Loucy (cell line): ENCODE measurements around the gene DDX60.

ENCODE experiments used
- H2AFZ ChIP-seq: fragments of 200-600 bp; sonication (generic); 2 replicates; pipeline ENCODE4 v1.6.0; 2016; ENCODE audit warnings: antibody characterized with exemption, mild to moderate bottlenecking, low read length, moderate library complexity
- H3F3A ChIP-seq: fragments of 200-600 bp; 2 replicates; pipeline ENCODE4 v1.6.0; 2016; ENCODE audit warnings: antibody characterized with exemption, low read depth, mild to moderate bottlenecking
- H3K27me3 ChIP-seq: fragments of 200-600 bp; sonication (generic); 2 replicates; pipeline ENCODE4 v1.6.1; 2014; ENCODE audit warnings: low read length, mild to moderate bottlenecking; ENCODE audit not compliant: insufficient read depth, poor library complexity, severe bottlenecking
- H3K36me3 ChIP-seq: fragments of 200-600 bp; sonication (generic); 2 replicates; pipeline ENCODE4 v1.6.1; 2016; ENCODE audit warnings: low read length; ENCODE audit not compliant: insufficient read depth
- H3K4me1 ChIP-seq: fragments of 200-600 bp; sonication (generic); 2 replicates; pipeline ENCODE4 v1.5.1; 2014; ENCODE audit warnings: low read length, mild to moderate bottlenecking; ENCODE audit not compliant: insufficient read depth, poor library complexity, severe bottlenecking
- H3K4me2 ChIP-seq: fragments of 200-600 bp; sonication (generic); 2 replicates; pipeline ENCODE4 v1.6.0; 2014; ENCODE audit warnings: antibody characterized with exemption, low read length, low read depth, mild to moderate bottlenecking; ENCODE audit not compliant: poor library complexity, severe bottlenecking
- H3K4me3 ChIP-seq: fragments of 200-600 bp; sonication (generic); 2 replicates; pipeline ENCODE4 v1.5.1; 2014; ENCODE audit warnings: low read length, mild to moderate bottlenecking, mixed read lengths; ENCODE audit not compliant: poor library complexity, severe bottlenecking
- H3K79me2 ChIP-seq: fragments of 200-600 bp; sonication (generic); 2 replicates; pipeline ENCODE4 v1.6.1; 2014; ENCODE audit warnings: low read length; ENCODE audit not compliant: insufficient read depth
- H3K9ac ChIP-seq: fragments of 200-600 bp; sonication (generic); 2 replicates; pipeline ENCODE4 v1.6.0; 2014; ENCODE audit warnings: mild to moderate bottlenecking, low read depth, low read length, moderate library complexity; ENCODE audit not compliant: poor library complexity, severe bottlenecking
- H3K9me2 ChIP-seq: fragments of 200-600 bp; sonication (generic); replicated peaks from 2 replicates; pipeline ENCODE4 v1.6.1; 2016; ENCODE audit warnings: low read depth, low read length, mixed read lengths
- H3K9me3 ChIP-seq: fragments of 200-600 bp; sonication (generic); 2 replicates; pipeline ENCODE4 v1.6.1; 2014; ENCODE audit warnings: mild to moderate bottlenecking, antibody characterized with exemption, low read length, low read depth; ENCODE audit not compliant: insufficient read depth
- H4K20me1 ChIP-seq: fragments of 200-600 bp; sonication (generic); 2 replicates; pipeline ENCODE4 v1.6.0; 2014; ENCODE audit warnings: antibody characterized with exemption, low read length, mild to moderate bottlenecking; ENCODE audit not compliant: insufficient read depth, poor library complexity, severe bottlenecking
- EZH2phosphoT487 ChIP-seq: fragments of 200-600 bp; IDR thresholded peaks from 2 replicates; pipeline ENCODE4 v1.6.1; 2018; ENCODE audit warnings: antibody characterized with exemption, mild to moderate bottlenecking, moderate library complexity, borderline replicate concordance
- TF ChIP-seq, protein P1 (sequence below): fragments of 200-600 bp; sonication (generic); conservative IDR thresholded peaks from 2 replicates; pipeline ENCODE4 v1.5.1; 2014; ENCODE audit warnings: mild to moderate bottlenecking, antibody characterized with exemption, low read length

DDX60 gene

DNA sequence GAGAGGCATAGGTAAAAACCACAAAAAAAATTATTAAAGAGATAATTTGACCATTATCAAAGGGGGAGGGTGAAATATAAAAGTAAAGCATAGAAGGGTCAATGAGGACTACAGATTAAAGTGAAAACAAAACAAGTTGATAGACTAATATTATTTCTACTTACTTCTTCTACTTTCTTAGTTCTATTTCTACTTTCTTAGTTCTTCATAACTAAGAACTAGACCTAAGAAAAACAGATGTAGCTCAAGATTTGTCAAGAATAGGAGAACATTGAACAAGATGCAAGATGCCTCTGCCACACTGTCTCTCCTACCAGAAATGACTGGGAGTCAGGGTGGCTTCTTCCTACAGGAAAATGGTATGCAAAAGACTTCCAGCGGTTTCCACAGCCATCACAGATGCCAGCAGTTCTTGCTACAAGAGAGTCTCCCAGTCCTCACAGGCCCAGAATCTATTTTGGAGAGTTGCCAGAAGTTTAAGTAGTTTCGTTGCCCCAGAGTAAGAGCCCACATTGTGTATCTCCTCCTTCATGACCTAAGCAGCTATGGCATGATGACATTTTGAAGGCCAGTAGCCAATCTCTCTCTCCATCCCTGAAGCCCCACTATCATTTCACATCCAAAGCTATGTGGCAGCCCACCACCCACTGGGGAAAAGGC, 42.9 kb upstream of the DDX60 start:
- no peak overlapping the region for H3K9ac ChIP-seq
- no peak overlapping the region for H3K4me2 ChIP-seq
- TF ChIP-seq EZH2phosphoT487, result no peak
- TF ChIP-seq, protein P1, sequence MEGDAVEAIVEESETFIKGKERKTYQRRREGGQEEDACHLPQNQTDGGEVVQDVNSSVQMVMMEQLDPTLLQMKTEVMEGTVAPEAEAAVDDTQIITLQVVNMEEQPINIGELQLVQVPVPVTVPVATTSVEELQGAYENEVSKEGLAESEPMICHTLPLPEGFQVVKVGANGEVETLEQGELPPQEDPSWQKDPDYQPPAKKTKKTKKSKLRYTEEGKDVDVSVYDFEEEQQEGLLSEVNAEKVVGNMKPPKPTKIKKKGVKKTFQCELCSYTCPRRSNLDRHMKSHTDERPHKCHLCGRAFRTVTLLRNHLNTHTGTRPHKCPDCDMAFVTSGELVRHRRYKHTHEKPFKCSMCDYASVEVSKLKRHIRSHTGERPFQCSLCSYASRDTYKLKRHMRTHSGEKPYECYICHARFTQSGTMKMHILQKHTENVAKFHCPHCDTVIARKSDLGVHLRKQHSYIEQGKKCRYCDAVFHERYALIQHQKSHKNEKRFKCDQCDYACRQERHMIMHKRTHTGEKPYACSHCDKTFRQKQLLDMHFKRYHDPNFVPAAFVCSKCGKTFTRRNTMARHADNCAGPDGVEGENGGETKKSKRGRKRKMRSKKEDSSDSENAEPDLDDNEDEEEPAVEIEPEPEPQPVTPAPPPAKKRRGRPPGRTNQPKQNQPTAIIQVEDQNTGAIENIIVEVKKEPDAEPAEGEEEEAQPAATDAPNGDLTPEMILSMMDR, result no peak
- no peak overlapping the region for H3K4me3 ChIP-seq
- no peaks in the 10 kb centered on the region for H3F3A ChIP-seq
- no peaks in the 10 kb centered on the region for H3K79me2 ChIP-seq
- H4K20me1 ChIP-seq, result no peaks in the 10 kb centered on the region
- no peaks in the 10 kb centered on the region for H3K9me2 ChIP-seq
- H3K9me3 ChIP-seq, result no peaks in the 10 kb centered on the region
- H3K4me1 ChIP-seq, result no peaks in the 10 kb centered on the region
- no peak overlapping the region for H2AFZ ChIP-seq
- no peaks in the 10 kb centered on the region for H3K27me3 ChIP-seq
- no peaks in the 10 kb centered on the region for H3K36me3 ChIP-seq

DNA sequence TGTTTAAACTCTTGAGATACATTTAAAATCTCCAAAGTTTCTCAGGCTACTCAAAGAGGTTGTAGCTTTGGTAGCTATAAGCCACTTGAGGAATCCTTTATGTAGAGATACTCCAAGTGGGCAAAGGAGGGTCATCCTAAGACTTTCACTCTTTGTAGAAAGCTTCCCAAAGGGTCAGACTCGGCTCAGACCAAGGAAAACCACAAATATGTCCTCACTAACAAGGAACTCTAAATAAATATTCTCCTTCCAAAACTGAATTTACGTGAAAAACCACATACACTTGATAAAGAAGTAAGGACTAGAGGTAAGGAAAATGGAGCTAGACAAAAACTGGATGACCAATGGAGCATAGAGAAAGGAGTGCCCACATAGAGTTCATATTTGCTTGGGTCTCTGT, 41.7 kb upstream of the DDX60 start:
- no peaks in the 10 kb centered on the region for H3K79me2 ChIP-seq
- no peaks in the 10 kb centered on the region for H3K4me1 ChIP-seq
- no peaks in the 10 kb centered on the region for H3F3A ChIP-seq
- no peaks in the 10 kb centered on the region for H4K20me1 ChIP-seq
- TF ChIP-seq, protein P1, result no peak
- TF ChIP-seq EZH2phosphoT487, result no peak
- H3K9me3 ChIP-seq, result no peaks in the 10 kb centered on the region
- no peak overlapping the region for H3K4me2 ChIP-seq
- no peaks in the 10 kb centered on the region for H3K27me3 ChIP-seq
- H3K9ac ChIP-seq, result no peak overlapping the region
- H3K9me2 ChIP-seq, result no peaks in the 10 kb centered on the region
- no peak overlapping the region for H2AFZ ChIP-seq
- H3K4me3 ChIP-seq, result no peak overlapping the region
- no peaks in the 10 kb centered on the region for H3K36me3 ChIP-seq

DNA sequence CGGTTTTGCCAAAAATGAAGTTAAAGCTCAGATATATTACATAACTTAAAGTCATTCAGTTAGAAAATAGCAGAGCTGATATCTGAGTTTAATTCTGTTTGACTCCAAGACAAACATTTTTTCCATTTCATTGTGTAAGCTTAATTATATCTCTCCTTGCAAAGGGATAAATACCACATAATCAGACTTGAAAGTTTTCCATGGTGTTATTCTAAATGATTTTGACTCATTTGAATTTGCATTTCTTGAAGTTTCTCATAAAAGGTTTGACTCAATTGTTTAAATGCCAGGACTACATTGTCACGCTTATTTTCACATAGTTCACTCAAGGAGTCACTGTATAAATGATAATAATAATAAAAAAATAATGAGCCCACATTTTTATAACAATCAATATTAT, 39.4 kb upstream of the DDX60 start:
- Histone ChIP-seq H3F3A (no peaks in the 10 kb centered on the region), H3K36me3 (no peaks in the 10 kb centered on the region)

More for the DNA sequence above, 39.4 kb upstream of the DDX60 start:
- no peaks in the 10 kb centered on the region for H3K79me2 ChIP-seq
- no peaks in the 10 kb centered on the region for H3K9me2 ChIP-seq
- no peaks in the 10 kb centered on the region for H3K27me3 ChIP-seq
- no peak overlapping the region for H3K4me2 ChIP-seq
- H3K4me3 ChIP-seq, result no peak overlapping the region
- TF ChIP-seq EZH2phosphoT487, result no peak
- TF ChIP-seq, protein P1, result no peak
- H4K20me1 ChIP-seq, result no peaks in the 10 kb centered on the region
- H3K9ac ChIP-seq, result no peak overlapping the region
- no peaks in the 10 kb centered on the region for H3K4me1 ChIP-seq
- H2AFZ ChIP-seq, result no peak overlapping the region
- no peaks in the 10 kb centered on the region for H3K9me3 ChIP-seq
